ENCODE data around the gene CNTFR.

The CNTFR gene

GRCh38 chr9:34517185-34517584, 72.3 kb downstream of the CNTFR start:
- H3K4me1 ChIP-seq, result peaks cover 0 to 2% (median 0%) of the 10 kb centered on the region in 4 donors
- H3K27ac ChIP-seq, result no peak overlapping the region
- H3K9me3 ChIP-seq, result no peaks in the 10 kb centered on the region
- intact Hi-C loops (cut with DNase I; ENCODE audit: low total_unique reads), result no loop called here
- H3K4me3 ChIP-seq, result no peak overlapping the region
- H3K27me3 ChIP-seq, result peaks cover 0 to 10% of the 10 kb centered on the region in 2 donors
- DNase-seq, result peak in 1 of 2 donors; percentile 44
- H3K36me3 ChIP-seq, result no peaks in the 10 kb centered on the region
- no peak for TF ChIP-seq CTCF (IDR thresholded peaks at IDR 0.05)

DNA sequence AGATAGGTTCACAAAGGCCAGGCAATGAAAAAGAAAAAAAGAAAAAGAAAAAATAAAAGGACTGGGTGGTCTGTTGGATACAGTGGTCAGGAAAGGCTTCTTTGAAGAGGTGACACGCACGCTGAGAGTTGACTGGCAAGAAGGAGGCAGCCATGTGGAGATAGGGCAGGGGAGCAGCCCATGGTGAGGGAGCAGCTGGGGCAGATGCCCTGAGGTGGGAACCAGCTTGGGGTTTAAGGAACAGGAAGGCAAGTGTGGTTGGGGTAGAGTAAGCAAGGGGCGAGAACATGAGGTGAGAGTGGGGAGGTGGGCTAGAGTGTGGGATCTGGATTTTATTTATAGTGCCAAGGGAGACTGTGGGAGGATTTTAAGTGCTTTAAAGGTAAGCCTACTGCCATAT, 73.6 kb downstream of the CNTFR start:
- H3K4me3 ChIP-seq, result no peak overlapping the region
- no peak overlapping the region for H3K27ac ChIP-seq
- H3K9me3 ChIP-seq, result no peaks in the 10 kb centered on the region
- H3K27me3 ChIP-seq, result peaks cover 0 to 8% of the 10 kb centered on the region in 2 donors
- TF ChIP-seq CTCF (IDR thresholded peaks at IDR 0.05), result no peak
- H3K36me3 ChIP-seq, result no peaks in the 10 kb centered on the region
- intact Hi-C loops (cut with DNase I; ENCODE audit: low total_unique reads), result no loop called here
- DNase-seq, result peak in 1 of 2 donors; percentile 13
- H3K4me1 ChIP-seq, result no peaks in the 10 kb centered on the region

DNA sequence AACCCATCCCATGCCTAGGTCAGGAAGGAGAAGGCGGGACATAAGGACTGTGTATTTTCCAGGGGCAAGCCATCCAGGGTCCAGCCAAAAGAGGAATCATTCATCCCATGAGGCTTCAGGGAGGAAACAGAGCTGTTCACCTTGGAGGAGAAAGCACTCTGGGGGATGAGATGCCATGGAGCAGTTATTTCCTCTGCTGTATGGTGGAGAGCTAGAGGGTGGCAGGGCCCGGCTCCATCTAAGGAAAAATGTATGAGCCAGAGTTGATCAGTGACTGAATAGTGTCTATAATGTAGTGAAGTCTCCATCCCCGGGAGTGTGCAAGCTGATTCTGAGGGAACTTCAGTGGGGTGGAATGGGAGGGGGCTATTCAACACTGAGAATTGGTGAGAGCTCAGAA, 74.7 kb downstream of the CNTFR start:
- Histone ChIP-seq H3K27me3 (peaks cover 0 to 8% of the 10 kb centered on the region in 2 donors), H3K4me3 (no peak overlapping the region), H3K27ac (no peak overlapping the region), H3K4me1 (no peaks in the 10 kb centered on the region), H3K36me3 (no peaks in the 10 kb centered on the region), H3K9me3 (no peaks in the 10 kb centered on the region)
- intact Hi-C loops (cut with DNase I; ENCODE audit: low total_unique reads), result no loop called here
- no peak for DNase-seq
- no peak for TF ChIP-seq CTCF (IDR thresholded peaks at IDR 0.05)

- Histone ChIP-seq H3K4me1 (no peaks in the 10 kb centered on the region), H3K27ac (no peak overlapping the region), H3K4me3 (no peak overlapping the region), H3K9me3 (no peaks in the 10 kb centered on the region), H3K27me3 (peaks cover 0 to 8% of the 10 kb centered on the region in 2 donors), H3K36me3 (no peaks in the 10 kb centered on the region)
- intact Hi-C loops (cut with DNase I; ENCODE audit: low total_unique reads), result no loop called here
- no peak for TF ChIP-seq CTCF (IDR thresholded peaks at IDR 0.05)
- peak in 1 of 2 donors; percentile 41 for DNase-seq
Measured at GRCh38 chr9:34514401-34514800, 75.1 kb downstream of the CNTFR start.

DNA sequence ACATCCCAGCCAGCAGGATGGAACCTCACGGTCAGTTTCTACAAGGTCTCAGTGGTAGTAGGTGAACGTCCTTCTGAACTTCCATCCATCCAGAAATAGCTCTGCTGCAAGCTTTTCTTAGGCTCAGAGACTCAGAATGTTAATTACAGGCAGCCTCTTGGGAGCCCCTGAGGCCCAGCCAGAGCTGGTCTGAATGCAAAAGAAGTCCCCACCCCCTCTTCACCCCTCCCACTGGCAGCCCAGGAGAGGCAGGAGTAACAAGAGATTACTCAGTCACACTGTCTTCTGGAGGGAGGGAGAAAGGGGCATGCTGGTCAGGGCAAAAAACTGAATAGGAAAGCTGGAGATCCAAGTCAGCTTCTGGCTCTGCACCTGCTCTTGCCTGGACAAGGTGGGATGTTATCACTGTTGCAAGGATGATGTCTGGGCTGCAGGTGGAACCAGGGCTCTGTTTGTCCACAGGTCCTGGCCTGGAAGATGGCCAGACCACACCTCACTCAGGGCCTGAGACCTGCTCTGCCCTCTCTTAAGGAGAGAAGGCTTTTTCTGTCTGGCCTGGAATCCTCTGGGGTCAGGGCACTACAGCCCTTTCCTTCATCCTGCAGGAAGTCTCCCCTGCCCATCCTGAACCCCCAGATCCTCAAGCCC, 75.8 kb downstream of the CNTFR start:
- DNase-seq, result peak; percentile 37 to 54
- Histone ChIP-seq H3K9me3 (no peaks in the 10 kb centered on the region), H3K27me3 (peaks cover 0 to 8% of the 10 kb centered on the region in 2 donors), H3K4me1 (no peaks in the 10 kb centered on the region), H3K27ac (no peak overlapping the region), H3K4me3 (no peak overlapping the region), H3K36me3 (no peaks in the 10 kb centered on the region)
- intact Hi-C loops (cut with DNase I; ENCODE audit: low total_unique reads), result no loop called here
- no peak for TF ChIP-seq CTCF (IDR thresholded peaks at IDR 0.05)

Measured in tibial artery (tissue), 4 donors.